ENCODE measurements around the gene BANK1. TPM values are rescaled to one million over a fixed set of nuclear protein-coding genes. Genes with fewer than 3 reads are reported as not detected.

BANK1 gene, protein sequence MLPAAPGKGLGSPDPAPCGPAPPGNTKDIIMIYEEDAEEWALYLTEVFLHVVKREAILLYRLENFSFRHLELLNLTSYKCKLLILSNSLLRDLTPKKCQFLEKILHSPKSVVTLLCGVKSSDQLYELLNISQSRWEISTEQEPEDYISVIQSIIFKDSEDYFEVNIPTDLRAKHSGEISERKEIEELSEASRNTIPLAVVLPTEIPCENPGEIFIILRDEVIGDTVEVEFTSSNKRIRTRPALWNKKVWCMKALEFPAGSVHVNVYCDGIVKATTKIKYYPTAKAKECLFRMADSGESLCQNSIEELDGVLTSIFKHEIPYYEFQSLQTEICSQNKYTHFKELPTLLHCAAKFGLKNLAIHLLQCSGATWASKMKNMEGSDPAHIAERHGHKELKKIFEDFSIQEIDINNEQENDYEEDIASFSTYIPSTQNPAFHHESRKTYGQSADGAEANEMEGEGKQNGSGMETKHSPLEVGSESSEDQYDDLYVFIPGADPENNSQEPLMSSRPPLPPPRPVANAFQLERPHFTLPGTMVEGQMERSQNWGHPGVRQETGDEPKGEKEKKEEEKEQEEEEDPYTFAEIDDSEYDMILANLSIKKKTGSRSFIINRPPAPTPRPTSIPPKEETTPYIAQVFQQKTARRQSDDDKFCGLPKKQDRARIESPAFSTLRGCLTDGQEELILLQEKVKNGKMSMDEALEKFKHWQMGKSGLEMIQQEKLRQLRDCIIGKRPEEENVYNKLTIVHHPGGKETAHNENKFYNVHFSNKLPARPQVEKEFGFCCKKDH
- 0.63 TPM for polyA plus RNA-seq
- long read RNA-seq, donor 1: 0 reads
- long read RNA-seq, donor 2: 0 reads
- long read RNA-seq, donor 3: 0 reads
- long read RNA-seq, donor 4: 0 reads
- long read RNA-seq, donor 5: 0 reads
- long read RNA-seq, donor 6: 0 reads
- long read RNA-seq, donor 7: 0 reads
- long read RNA-seq, donor 8: 0 reads
- long read RNA-seq, donor 9: 0 reads
- long read RNA-seq, donor 10: 0 reads
- long read RNA-seq, donor 11: 0 reads

DNA sequence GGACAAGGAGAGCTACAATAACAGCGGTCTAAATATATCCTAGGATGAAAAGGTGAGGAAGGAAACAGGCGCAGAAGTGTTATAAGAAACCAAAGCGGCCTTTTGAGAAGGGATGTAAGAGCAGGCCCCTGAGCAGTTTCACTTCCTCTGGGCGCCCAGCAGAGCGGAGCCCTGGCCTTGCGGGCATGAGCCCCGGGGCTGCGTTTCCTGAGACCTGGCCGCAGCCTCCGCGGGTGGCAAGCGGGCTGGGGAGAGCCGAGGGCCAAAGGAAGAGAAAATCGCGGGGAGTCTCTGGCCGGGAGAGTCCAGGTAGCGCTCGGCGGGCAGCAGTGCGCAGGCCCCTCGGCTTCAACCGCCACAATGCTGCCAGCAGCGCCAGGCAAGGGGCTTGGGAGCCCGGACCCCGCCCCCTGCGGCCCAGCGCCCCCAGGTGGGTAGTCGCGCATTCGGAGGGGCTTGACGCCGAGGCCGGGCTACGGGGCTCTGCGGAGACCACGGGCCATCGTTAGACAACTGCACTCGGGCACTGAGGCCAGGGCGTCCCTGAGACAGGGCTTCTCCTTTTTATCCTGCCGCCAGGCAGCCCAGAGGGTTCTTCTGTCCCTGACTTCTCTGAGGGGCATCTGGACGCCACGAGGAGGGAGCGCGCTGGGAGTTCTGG, at the start of gene BANK1:
Gene BANK1, plus strand, starts transcription at position 210 of the 661 bp plus-strand sequence. Its CDS starts 151 bp downstream, at position 361.
- DNase-seq: peak; percentile 19 to 55
- Histone ChIP-seq H3K9me3 (ENCODE audit: control insufficient read depth, low read depth, low read length) (no peaks in the 10 kb centered on the region), H3K27ac (ENCODE audit: low read length) (no peak within 1 kb of the TSS), H3K36me3 (ENCODE audit: control insufficient read depth, insufficient read depth, low read length) (no peaks in the 10 kb centered on the region), H3K4me3 (ENCODE audit: low read length) (peak within 1 kb of the TSS; percentile 61), H3K4me1 (ENCODE audit: control insufficient read depth, insufficient read depth, low read length) (no peaks in the 10 kb centered on the region), H3K27me3 (ENCODE audit: control insufficient read depth, insufficient read depth, low read length) (peaks cover 9% of the 10 kb centered on the region)
- WGBS (ENCODE audit: insufficient coverage, low lambda C conversion rate): no CpG with 5 or more reads among the region's 44 CpGs

DNA sequence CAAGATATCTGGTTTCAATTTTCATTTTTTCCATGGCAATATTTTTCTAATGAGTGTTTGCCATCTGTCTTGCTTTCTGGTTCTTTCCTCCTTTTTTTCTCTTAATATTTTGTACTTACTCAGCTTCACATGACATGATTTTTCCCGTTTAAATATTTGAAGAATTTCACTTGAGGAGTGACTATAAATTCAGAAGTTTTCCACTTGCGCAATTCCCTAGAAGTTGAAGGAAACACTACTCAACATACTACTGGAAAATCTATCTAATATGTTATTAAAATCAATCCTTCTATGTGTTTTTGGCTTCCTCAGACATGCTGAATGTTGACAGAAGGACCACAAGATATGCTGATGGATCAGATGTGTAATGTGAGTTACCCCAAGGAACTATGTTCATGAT, 36.8 kb upstream of the BANK1 start:
- no peak for DNase-seq
- 61% methylated on average over 2 of the region's 2 CpGs for WGBS (ENCODE audit: insufficient coverage, low lambda C conversion rate)

DNA sequence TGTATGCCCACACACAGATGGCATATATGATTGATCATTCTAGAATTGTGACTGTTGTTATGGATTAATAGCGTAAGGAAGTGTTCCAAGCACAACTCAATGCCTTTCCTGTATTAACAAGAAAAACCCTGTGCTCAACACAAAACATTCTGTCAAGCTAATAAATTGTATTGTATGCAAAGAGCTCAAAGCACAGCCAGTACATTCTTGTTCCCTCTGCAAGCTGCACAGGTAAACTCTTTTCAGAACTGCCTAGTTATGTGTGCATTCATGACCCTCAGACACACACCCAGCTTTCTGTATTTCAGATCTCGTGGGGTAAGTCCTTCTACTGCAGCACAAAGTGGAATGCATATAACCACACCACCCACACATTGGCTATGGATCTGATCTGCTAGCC, 34.3 kb upstream of the BANK1 start:
- Histone ChIP-seq H3K27ac (ENCODE audit: low read length) (no peak overlapping the region), H3K4me1 (ENCODE audit: control insufficient read depth, insufficient read depth, low read length) (no peaks in the 10 kb centered on the region), H3K4me3 (ENCODE audit: low read length) (no peak overlapping the region), H3K9me3 (ENCODE audit: control insufficient read depth, low read depth, low read length) (no peaks in the 10 kb centered on the region), H3K27me3 (ENCODE audit: control insufficient read depth, insufficient read depth, low read length) (no peaks in the 10 kb centered on the region), H3K36me3 (ENCODE audit: control insufficient read depth, insufficient read depth, low read length) (no peaks in the 10 kb centered on the region)
- DNase-seq: no peak
- WGBS (ENCODE audit: insufficient coverage, low lambda C conversion rate): no CpG with 5 or more reads among the region's 2 CpGs

More for the DNA sequence above, 36.8 kb upstream of the BANK1 start:
- Histone ChIP-seq H3K27me3 (ENCODE audit: control insufficient read depth, insufficient read depth, low read length) (no peaks in the 10 kb centered on the region), H3K9me3 (ENCODE audit: control insufficient read depth, low read depth, low read length) (no peaks in the 10 kb centered on the region), H3K4me1 (ENCODE audit: control insufficient read depth, insufficient read depth, low read length) (no peaks in the 10 kb centered on the region), H3K36me3 (ENCODE audit: control insufficient read depth, insufficient read depth, low read length) (no peaks in the 10 kb centered on the region), H3K27ac (ENCODE audit: low read length) (no peak overlapping the region), H3K4me3 (ENCODE audit: low read length) (no peak overlapping the region)

DNA sequence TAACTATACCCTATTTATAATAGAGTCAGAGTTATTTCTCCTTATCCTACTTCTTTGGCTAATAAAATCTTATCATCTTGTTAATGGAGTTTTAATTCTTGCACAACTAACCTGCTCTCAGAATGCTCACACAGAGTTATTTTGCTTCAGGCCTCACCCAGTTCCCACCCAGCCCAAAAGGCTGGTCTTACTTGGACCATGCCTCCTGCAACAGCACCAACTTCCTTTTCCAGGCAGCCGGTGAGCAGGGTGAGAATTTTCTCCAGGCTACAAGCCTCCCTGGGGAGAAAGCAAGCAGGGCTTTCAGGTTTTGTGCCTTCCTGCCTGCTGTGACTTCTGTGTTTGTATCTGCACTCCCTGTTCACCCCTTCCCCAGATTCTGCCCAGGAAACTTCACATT, 29.1 kb upstream of the BANK1 start:
- Histone ChIP-seq H3K36me3 (ENCODE audit: control insufficient read depth, insufficient read depth, low read length) (no peaks in the 10 kb centered on the region), H3K9me3 (ENCODE audit: control insufficient read depth, low read depth, low read length) (no peaks in the 10 kb centered on the region), H3K27ac (ENCODE audit: low read length) (no peak overlapping the region), H3K27me3 (ENCODE audit: control insufficient read depth, insufficient read depth, low read length) (no peaks in the 10 kb centered on the region), H3K4me1 (ENCODE audit: control insufficient read depth, insufficient read depth, low read length) (no peaks in the 10 kb centered on the region), H3K4me3 (ENCODE audit: low read length) (no peak overlapping the region)
- DNase-seq: no peak
- WGBS (ENCODE audit: insufficient coverage, low lambda C conversion rate): no CpG with 5 or more reads among the region's 1 CpG

DNA sequence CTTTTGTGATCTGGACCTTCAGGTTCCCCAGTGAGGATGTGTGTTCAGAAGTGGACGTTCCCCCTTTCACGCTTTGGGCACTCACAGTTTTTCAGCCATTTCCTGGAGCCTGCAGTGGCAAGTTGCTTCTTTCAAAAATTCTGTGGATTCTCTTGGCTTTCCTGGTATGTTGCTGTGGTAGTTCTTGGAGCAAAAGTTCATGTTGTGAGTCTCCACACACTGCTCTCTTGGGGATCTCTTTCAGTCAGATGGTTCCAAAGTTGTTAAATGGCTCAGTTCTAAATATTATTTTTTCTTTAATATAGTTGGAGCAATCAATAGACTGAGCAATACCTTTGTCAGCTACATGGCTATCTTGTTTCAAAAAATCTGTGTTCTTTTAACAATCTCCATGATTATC, 28.5 kb upstream of the BANK1 start:
- no peaks in the 10 kb centered on the region for H3K9me3 ChIP-seq (ENCODE audit: control insufficient read depth, low read depth, low read length)
- no CpG with 5 or more reads among the region's 2 CpGs for WGBS (ENCODE audit: insufficient coverage, low lambda C conversion rate)
- no peak for DNase-seq

DNA sequence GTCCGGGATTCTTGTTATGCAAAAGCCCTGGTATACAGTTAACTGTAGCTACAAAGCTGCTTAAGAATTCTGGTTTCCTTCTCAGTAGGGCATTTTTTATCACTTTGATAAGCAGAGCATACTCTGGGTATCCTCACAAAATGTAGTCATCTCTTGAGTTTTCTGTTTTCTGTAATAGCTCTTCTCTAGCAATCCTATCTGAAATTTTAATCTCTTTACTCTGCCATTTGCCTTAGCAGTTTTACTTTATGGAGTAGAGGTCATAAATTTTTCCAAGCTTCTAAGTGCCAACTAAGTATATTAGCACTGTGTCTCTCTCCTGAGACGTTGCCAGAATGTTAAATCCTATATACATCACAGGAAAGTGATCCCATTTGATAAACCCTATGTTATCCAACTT, 28.0 kb upstream of the BANK1 start:
- Histone ChIP-seq H3K27ac (ENCODE audit: low read length) (no peak overlapping the region), H3K27me3 (ENCODE audit: control insufficient read depth, insufficient read depth, low read length) (no peaks in the 10 kb centered on the region), H3K9me3 (ENCODE audit: control insufficient read depth, low read depth, low read length) (peaks cover 2% of the 10 kb centered on the region), H3K4me1 (ENCODE audit: control insufficient read depth, insufficient read depth, low read length) (no peaks in the 10 kb centered on the region), H3K36me3 (ENCODE audit: control insufficient read depth, insufficient read depth, low read length) (no peaks in the 10 kb centered on the region), H3K4me3 (ENCODE audit: low read length) (no peak overlapping the region)
- no peak for DNase-seq
- 0% methylated on average over 1 of the region's 2 CpGs for WGBS (ENCODE audit: insufficient coverage, low lambda C conversion rate)

More for the DNA sequence above, 28.5 kb upstream of the BANK1 start:
- H3K27ac ChIP-seq (ENCODE audit: low read length): no peak overlapping the region
- no peaks in the 10 kb centered on the region for H3K4me1 ChIP-seq (ENCODE audit: control insufficient read depth, insufficient read depth, low read length)
- H3K4me3 ChIP-seq (ENCODE audit: low read length): no peak overlapping the region
- no peaks in the 10 kb centered on the region for H3K36me3 ChIP-seq (ENCODE audit: control insufficient read depth, insufficient read depth, low read length)
- H3K27me3 ChIP-seq (ENCODE audit: control insufficient read depth, insufficient read depth, low read length): no peaks in the 10 kb centered on the region

DNA sequence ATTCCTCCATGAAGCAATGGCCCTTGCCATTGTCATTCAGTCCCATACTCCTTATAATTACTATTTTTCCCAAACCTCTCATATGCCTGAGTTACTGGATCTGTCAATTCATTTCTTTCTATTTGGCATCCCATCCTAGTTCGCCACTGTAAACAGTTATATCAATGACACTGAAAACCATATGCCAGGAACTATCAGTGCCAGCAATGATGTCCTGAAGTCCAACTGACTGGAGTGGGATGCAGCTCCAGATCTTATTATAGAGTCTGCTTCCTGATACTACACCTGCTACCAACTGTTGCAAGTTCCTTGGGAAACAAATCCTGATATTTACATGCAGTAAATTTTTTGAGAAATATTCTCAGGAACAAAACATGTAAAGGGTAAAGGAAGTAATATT, 27.0 kb upstream of the BANK1 start:
- H3K4me1 ChIP-seq (ENCODE audit: control insufficient read depth, insufficient read depth, low read length): no peaks in the 10 kb centered on the region
- no peak overlapping the region for H3K27ac ChIP-seq (ENCODE audit: low read length)
- H3K36me3 ChIP-seq (ENCODE audit: control insufficient read depth, insufficient read depth, low read length): no peaks in the 10 kb centered on the region
- WGBS (ENCODE audit: insufficient coverage, low lambda C conversion rate): 100% methylated on average over 1 of the region's 1 CpG
- H3K9me3 ChIP-seq (ENCODE audit: control insufficient read depth, low read depth, low read length): peaks cover 3% of the 10 kb centered on the region
- H3K27me3 ChIP-seq (ENCODE audit: control insufficient read depth, insufficient read depth, low read length): no peaks in the 10 kb centered on the region
- H3K4me3 ChIP-seq (ENCODE audit: low read length): no peak overlapping the region
- no peak for DNase-seq

DNA sequence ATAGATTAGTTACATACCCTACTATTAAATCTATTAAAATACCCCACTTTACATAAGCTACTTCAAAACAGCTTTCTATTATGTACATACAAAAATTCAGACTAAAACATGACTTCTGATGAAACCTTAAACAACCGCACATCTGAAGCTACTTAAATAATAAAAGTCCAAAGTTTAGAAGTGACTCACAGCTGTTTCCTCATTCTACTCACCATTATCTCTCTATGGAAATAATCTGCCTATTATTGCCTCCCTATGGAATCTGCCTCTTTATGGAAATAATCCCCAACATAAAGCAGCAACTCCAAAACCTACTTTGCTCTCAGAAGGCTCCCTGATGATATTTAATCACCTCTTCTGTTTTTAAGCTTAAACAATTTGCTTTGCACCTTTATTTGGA, 15.7 kb upstream of the BANK1 start:
- Histone ChIP-seq H3K4me3 (ENCODE audit: low read length) (no peak overlapping the region), H3K36me3 (ENCODE audit: control insufficient read depth, insufficient read depth, low read length) (no peaks in the 10 kb centered on the region), H3K9me3 (ENCODE audit: control insufficient read depth, low read depth, low read length) (peaks cover 5% of the 10 kb centered on the region), H3K27ac (ENCODE audit: low read length) (no peak overlapping the region), H3K4me1 (ENCODE audit: control insufficient read depth, insufficient read depth, low read length) (no peaks in the 10 kb centered on the region), H3K27me3 (ENCODE audit: control insufficient read depth, insufficient read depth, low read length) (no peaks in the 10 kb centered on the region)
- peak; percentile 15 to 61 for DNase-seq
- no CpG with 5 or more reads among the region's 1 CpG for WGBS (ENCODE audit: insufficient coverage, low lambda C conversion rate)

DNA sequence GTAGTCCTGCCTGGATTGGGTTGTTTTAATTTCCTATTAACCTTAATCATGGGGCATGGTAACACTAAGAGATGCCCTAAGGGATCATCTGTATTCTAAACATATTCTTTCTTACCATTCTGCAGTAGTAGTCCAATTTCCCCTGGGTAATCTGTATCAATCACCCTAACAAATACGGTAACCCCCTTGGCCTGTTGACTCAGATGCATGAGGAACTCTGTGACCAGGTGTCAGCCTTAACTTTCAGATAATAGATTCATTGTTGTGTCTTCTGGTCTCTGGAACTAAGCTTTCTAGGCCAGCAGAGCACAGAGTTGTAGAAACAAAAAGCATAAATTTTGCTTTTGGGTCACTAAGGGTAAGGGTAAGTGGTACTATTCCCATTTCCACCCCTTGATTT, 13.1 kb upstream of the BANK1 start:
- 100% methylated on average over 1 of the region's 1 CpG for WGBS (ENCODE audit: insufficient coverage, low lambda C conversion rate)
- no peaks in the 10 kb centered on the region for H3K9me3 ChIP-seq (ENCODE audit: control insufficient read depth, low read depth, low read length)
- H3K36me3 ChIP-seq (ENCODE audit: control insufficient read depth, insufficient read depth, low read length): no peaks in the 10 kb centered on the region
- no peak overlapping the region for H3K27ac ChIP-seq (ENCODE audit: low read length)
- H3K4me1 ChIP-seq (ENCODE audit: control insufficient read depth, insufficient read depth, low read length): no peaks in the 10 kb centered on the region
- H3K4me3 ChIP-seq (ENCODE audit: low read length): no peak overlapping the region
- DNase-seq: no peak
- no peaks in the 10 kb centered on the region for H3K27me3 ChIP-seq (ENCODE audit: control insufficient read depth, insufficient read depth, low read length)

DNA sequence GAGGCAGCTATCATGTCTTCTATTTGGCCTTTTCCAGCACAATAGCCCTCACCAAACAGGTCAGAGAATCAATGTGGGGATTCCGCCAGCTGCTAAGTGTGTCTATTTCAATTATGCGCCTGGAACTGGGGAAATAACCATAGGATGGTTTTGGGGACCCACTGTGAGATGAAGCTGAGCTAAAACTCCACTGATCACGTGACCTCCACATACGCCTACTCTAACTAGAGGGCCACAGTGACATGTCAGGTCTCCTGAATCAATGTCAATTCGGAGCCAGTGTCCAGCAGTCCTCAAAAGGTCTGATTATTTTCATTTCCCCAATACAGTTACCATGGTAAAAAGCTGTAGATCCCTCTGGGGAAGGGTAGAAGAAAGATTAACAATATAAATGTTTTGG, 10.2 kb upstream of the BANK1 start:
- H3K36me3 ChIP-seq (ENCODE audit: control insufficient read depth, insufficient read depth, low read length): no peaks in the 10 kb centered on the region
- no peak overlapping the region for H3K4me3 ChIP-seq (ENCODE audit: low read length)
- no peak overlapping the region for H3K27ac ChIP-seq (ENCODE audit: low read length)
- no peak for DNase-seq
- whole genome bisulfite sequencing (ENCODE audit: insufficient coverage, low lambda C conversion rate): no CpG with 5 or more reads among the region's 5 CpGs
- no peaks in the 10 kb centered on the region for H3K4me1 ChIP-seq (ENCODE audit: control insufficient read depth, insufficient read depth, low read length)
- no peaks in the 10 kb centered on the region for H3K9me3 ChIP-seq (ENCODE audit: control insufficient read depth, low read depth, low read length)
- no peaks in the 10 kb centered on the region for H3K27me3 ChIP-seq (ENCODE audit: control insufficient read depth, insufficient read depth, low read length)
